Right cardiac atrium (tissue), 5 donors: ENCODE data around the gene ZSWIM5. TPM values are rescaled to one million over a fixed set of nuclear protein-coding genes. Genes with fewer than 3 reads are reported as not detected.
"Not testable (repeated sequence)": the region's sequence is repeated elsewhere in the genome, so short reads cannot be mapped to it uniquely, and the experiment has no call there.

Experiments
- ATAC-seq, 2 donors: fragments of 200-7000 bp; cut with Tn5 transposase; one replicate each; pipeline versions ENCODE4 v1.8.0 to v1.9.1; 2020; ENCODE audit warnings: moderate library complexity in 2 of 2, mild to moderate bottlenecking in 1 of 2
- DNase-seq, 3 donors: peaks; one replicate each; pipeline ENCODE4 v3.0.0-alpha.2; 2020
- H3K27ac ChIP-seq: one replicate; pipeline ENCODE4 v1.5.1; 2013; ENCODE audit warnings: mild to moderate bottlenecking, low read length, control low read depth, moderate library complexity
- H3K27me3 ChIP-seq: one replicate; pipeline ENCODE4 v1.6.1; 2013; ENCODE audit not compliant: control insufficient read depth, insufficient read depth
- H3K4me1 ChIP-seq: one replicate; pipeline ENCODE4 v1.6.1; 2013; ENCODE audit warnings: low read length; ENCODE audit not compliant: control insufficient read depth, insufficient read depth
- H3K4me3 ChIP-seq: one replicate; pipeline ENCODE4 v1.5.1; 2013; ENCODE audit warnings: low read length, control low read depth
- H3K9me3 ChIP-seq: one replicate; pipeline ENCODE4 v1.6.1; 2013; ENCODE audit warnings: low read length; ENCODE audit not compliant: control insufficient read depth
- WGBS: extraction: QIAGEN DNeasy Blood & Tissue Kit; methylation state at CpG from one replicate; pipeline ENCODE4 v1.1.7; 2013; 5-methylcytosine and 5-hydroxymethylcytosine counted together
- intact Hi-C, 4 donors: fragments of 100-400 bp; cut with DNase I; formaldehyde crosslinking; loops; one replicate each; pipeline versions ENCODE4 v1.11.0 to v1.14.0; 2022 to 2023
- polyA plus RNA-seq: library from polyadenylated mRNA; stranded (reverse); fragments of 200-250 nt; gene quantifications from one replicate; pipeline ENCODE4 v1.2.3, GENCODE V29; 2013
- total RNA-seq, 4 donors: library from RNA; stranded (reverse); fragmentation: NEBNext Ultra II Directional; extraction: Animal tissue kit (Norgen Biotek cat#: 25700); gene quantifications; one replicate each; pipeline ENCODE4 v1.2.1, GENCODE V29; 2021
- donor health status: healthy with polysubstance abuse.
- donor health status: DM: no; HTN: yes; CAD: no.
- donor health status: DM: no; HTN: no; CAD: no.
- donor health status: DM: no; HTN: yes; CAD: no; lungs with severe emphysema.
- donor health status: DM: yes; HTN: yes; CAD: no.

Gene ZSWIM5
- total and polyA plus RNA-seq, 5 donors, result 0.68 to 2.2 (median 1.8) TPM

DNA sequence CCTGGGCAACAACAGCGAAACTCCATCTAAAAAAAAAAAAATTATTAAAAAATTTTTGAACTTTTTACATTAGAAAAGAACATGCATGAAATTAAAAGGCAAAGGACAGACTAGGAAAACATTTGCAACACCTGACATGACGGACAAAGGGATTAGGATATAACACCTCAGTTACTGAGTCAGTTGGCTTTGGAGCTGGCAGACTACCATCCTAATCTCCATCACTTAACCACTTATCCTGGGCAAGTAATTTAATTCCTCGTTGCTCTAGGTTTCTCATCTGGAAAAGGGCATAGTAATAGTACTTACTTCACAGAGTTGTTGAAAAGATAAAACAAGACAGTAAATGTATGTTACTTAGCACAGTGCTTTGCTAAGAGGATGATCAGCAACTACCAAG is 207.2 kb downstream of the ZSWIM5 start:
- no peak for DNase-seq
- no peak for ATAC-seq
- Histone ChIP-seq H3K4me1 (no peaks in the 10 kb centered on the region), H3K27ac (no peak overlapping the region), H3K4me3 (no peak overlapping the region), H3K9me3 (no peaks in the 10 kb centered on the region), H3K27me3 (no peaks in the 10 kb centered on the region)
- intact Hi-C loops, result no loop called here
- WGBS, result 77% methylated on average over 3 of the region's 3 CpGs

DNA sequence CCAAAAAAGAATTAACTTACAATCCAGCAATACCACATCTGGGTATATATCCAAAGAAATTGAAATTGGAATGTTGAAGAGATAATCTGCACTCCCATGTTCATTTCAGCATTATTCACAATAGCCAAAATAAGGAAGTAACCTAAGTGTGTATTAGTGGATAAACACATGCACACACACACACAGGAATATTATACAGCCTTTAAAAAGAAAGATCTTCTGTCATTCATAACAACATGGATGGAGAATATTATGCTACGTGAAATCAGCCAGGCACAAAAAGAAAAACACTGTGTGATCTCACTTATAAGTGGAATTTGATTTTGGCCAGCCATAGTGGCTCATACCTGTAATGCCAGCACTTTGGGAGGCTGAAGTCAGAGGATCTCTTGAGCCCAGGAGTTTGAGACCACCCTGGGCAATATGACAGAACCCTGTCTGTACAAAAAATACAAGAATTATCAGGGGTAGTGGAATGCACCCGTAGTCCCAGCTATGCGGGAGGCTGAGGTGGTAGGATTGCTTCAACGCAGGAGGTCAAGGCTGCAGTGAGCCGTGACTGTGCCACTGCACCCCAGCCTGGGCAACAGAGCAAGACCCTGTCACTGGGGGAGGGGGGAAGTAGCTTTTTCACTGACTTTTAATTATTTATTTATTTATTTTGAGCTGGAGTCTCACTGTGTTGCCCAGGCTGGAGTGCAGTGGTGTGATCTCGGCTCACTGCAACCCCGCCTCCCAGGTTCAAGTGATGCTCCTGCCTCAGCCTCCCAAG is 210.8 kb downstream of the ZSWIM5 start:
- intact Hi-C loops, result no loop called here
- peaks cover 1% of the 10 kb centered on the region for H3K4me1 ChIP-seq
- ATAC-seq, result no peak
- no peak overlapping the region for H3K4me3 ChIP-seq
- no peaks in the 10 kb centered on the region for H3K27me3 ChIP-seq
- no peak overlapping the region for H3K27ac ChIP-seq
- WGBS, result 96% methylated on average over 7 of the region's 7 CpGs
- DNase-seq, result no peak
- H3K9me3 ChIP-seq, result no peaks in the 10 kb centered on the region

DNA sequence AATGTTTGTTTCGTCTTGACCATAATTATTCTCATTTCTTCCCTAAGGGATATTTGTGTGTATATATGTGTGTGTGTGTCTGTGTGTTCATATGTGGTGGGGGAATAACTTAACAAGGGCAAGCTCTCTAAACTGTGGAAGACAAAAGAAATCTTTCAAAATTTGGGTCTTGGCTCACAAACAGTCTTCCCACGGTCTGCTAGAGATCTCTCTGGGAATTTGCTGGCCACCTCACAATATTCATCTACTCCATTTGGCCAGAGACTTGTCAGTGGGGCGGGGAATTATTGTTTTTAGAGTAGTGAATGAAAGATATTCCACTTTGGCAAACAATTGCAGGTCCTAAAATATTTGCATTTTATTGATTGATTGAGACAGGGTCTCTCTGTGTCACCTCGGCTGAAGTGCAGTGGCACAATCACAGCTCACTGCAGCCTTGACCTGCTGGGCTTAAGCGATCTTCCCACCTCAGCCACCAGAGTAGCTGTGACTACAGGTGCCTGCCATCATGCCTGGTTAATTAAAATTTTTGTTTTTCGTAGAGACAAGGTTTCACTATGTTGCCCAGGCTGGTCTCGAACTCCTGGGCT is 212.0 kb downstream of the ZSWIM5 start:
- WGBS, result 62% methylated on average over 7 of the region's 7 CpGs
- peaks cover 1% of the 10 kb centered on the region for H3K4me1 ChIP-seq
- no peak overlapping the region for H3K27ac ChIP-seq
- no peak overlapping the region for H3K4me3 ChIP-seq
- intact Hi-C loops, result no loop called here
- no peaks in the 10 kb centered on the region for H3K27me3 ChIP-seq
- no peaks in the 10 kb centered on the region for H3K9me3 ChIP-seq
- no peak for DNase-seq
- peak; percentile 53 to 63 for ATAC-seq

DNA sequence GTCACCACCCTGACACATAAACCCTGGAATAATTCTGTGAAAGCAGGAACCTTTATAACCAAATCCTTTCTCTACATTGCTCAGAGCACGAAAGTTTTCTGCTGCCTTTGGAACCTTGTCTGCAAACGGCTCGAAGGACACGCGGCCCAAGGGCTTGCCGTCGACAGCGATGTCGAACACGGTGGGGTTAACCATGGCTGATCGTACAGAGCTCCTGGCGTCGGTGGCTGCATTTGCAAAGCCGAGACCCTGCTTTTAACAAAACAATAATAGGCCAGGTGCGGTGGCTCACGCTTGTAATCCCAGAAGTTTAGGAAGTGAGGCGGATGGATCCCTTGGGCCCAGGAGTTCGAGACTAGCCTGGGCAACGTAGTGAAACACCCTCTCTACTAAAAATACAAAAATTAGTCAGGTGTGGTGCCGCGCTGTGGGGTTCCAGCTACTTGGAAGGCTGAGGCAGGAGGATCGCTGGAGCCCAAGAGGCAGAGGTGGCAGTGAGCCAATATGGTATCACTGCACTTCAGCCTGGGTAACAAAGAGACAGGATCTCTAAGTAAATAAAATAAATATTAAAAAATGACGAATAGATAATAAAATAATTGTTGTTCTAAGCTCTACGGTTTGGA is 217.8 kb downstream of the ZSWIM5 start:
- no peak overlapping the region for H3K27ac ChIP-seq
- DNase-seq (no peak), ATAC-seq (no peak)
- intact Hi-C loops, result loop anchor here in 1 of 4 donors (10.0 kb wide), 1 partner anchor 154 kb away; no protein-coding TSS in a partner anchor
- H3K4me3 ChIP-seq, result no peak overlapping the region
- no peaks in the 10 kb centered on the region for H3K9me3 ChIP-seq
- no peaks in the 10 kb centered on the region for H3K27me3 ChIP-seq
- 88% methylated on average over 24 of the region's 24 CpGs for WGBS
- peaks cover 4% of the 10 kb centered on the region for H3K4me1 ChIP-seq

DNA sequence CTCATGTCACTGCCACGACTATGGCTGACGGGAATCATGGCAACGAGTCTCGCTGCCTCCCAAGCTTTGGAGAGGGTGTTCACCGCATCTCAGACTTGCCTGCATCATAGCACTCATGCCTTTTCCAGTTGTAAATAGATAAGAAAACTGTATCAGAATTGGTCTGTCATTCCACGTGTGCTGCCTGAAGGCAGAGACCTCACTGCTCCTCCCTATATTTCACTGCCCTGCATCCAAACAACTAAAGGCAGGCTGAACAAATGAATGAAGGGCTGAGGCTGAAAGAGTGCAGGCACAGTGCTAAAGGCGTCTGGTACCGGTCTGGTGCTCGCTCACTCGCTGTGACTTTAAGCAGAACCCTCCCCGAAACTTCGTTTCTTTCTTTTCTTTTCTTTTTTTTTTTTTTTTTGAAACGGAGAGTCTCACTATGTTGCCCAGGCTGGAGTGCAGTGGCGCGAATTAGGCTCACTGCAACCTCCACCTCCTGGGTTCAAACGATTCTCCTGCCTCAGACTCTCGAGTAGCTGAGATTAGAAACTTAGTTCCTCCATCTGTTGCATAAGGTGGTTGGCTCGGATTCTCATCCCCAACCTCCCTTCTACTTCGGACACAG is 220.6 kb downstream of the ZSWIM5 start:
- Histone ChIP-seq H3K4me1 (peaks cover 4% of the 10 kb centered on the region), H3K27ac (peak overlapping the region; percentile 15), H3K27me3 (no peaks in the 10 kb centered on the region), H3K9me3 (no peaks in the 10 kb centered on the region), H3K4me3 (peak overlapping the region; percentile 66)
- WGBS, result 4% methylated on average over 19 of the region's 19 CpGs
- no peak for DNase-seq
- intact Hi-C loops, result loop anchor here in 1 of 4 donors (10.0 kb wide), 1 partner anchor 151 kb away; no protein-coding TSS in a partner anchor
- ATAC-seq, result peak in 1 of 2 donors; percentile 2

DNA sequence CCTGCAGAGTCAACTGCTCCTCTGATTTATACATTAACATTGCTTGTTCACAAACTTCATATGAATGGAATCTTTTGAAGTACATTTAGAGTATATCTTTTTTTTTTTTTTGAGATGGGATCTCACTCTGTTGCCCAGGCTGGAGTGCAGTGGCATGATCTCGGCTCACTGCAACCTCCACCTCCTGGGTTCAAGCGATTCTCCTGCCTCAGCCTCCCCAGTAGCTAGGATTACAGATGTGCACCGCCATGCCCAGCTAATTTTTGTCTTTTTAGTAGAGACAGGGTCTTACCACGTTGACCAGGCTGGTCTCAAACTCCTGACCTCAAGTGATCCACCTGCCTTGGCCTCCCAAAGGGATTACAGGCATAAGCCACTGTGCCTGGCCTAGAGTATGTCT is 229.0 kb downstream of the ZSWIM5 start:
- H3K27ac ChIP-seq, H3K4me1 ChIP-seq, H3K27me3 ChIP-seq, ATAC-seq, H3K4me3 ChIP-seq, H3K9me3 ChIP-seq, intact Hi-C loops, DNase-seq: not testable (repeated sequence)
- 95% methylated on average over 4 of the region's 4 CpGs for WGBS

DNA sequence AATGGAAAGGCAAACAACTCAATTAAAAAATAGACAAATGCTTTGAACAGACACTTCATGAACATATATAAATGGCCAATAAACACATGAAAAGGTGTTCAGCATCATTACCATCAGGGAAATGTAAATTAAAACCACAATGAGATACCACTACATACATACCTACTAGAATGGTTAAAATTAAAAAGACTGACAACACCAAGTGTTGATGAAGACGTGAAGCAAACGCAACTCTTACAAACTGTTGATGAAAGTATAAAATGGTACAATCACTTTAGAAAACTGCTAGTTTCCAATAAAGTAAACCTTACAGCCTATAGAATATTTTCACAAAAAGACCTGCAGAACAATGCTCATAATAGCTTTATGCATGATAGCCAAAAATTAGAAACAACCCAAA is 230.2 kb downstream of the ZSWIM5 start:
- DNase-seq (no peak), ATAC-seq (no peak)
- intact Hi-C loops, result no loop called here
- Histone ChIP-seq H3K4me3 (no peak overlapping the region), H3K9me3 (no peaks in the 10 kb centered on the region), H3K4me1 (no peaks in the 10 kb centered on the region), H3K27ac (no peak overlapping the region), H3K27me3 (no peaks in the 10 kb centered on the region)
- WGBS, result 97% methylated on average over 2 of the region's 2 CpGs

DNA sequence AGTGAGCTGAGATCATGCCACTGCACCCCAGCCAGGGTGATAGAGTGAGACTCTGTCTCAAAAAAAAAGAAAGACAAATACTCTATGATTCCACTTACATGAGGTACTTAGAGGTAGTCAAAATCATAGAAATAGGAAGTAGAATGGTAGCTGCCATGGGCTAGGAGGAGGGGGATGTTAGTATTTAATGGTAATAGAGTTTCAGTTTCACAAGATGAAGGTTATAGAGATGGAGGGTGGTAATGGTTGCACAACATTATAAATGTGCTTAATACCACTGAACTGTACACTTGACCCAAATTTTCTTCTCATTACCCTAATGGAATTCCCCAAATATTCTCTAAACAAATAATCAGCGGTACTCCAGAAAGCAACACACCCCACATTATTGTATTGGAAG is 232.8 kb downstream of the ZSWIM5 start:
- H3K27ac ChIP-seq, result no peak overlapping the region
- 99% methylated on average over 1 of the region's 1 CpG for WGBS
- no peaks in the 10 kb centered on the region for H3K4me1 ChIP-seq
- H3K4me3 ChIP-seq, result no peak overlapping the region
- DNase-seq (no peak), ATAC-seq (no peak)
- intact Hi-C loops, result no loop called here
- H3K9me3 ChIP-seq, result no peaks in the 10 kb centered on the region
- no peaks in the 10 kb centered on the region for H3K27me3 ChIP-seq

DNA sequence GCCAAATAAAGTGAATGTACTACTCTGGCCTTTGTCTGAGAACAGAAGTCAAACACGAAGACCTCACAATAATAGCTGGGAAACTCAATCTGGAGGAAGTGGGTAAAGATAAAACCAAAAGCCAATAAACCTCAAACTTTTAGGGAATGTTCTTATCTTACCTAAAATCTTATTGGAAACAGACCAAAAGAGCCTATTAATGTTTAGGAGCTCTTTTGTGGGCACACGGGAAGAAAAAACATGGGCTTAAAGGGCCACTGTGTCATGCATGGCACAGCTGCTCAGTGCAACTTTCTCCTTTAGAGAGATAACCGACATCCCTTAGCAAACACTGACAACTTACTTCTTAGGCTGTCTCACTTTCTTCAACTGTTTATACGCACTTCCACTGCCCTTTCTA is 236.1 kb downstream of the ZSWIM5 start:
- Histone ChIP-seq H3K9me3 (no peaks in the 10 kb centered on the region), H3K27me3 (no peaks in the 10 kb centered on the region), H3K4me1 (no peaks in the 10 kb centered on the region), H3K4me3 (no peak overlapping the region), H3K27ac (no peak overlapping the region)
- ATAC-seq (peak in 1 of 2 donors; percentile 58), DNase-seq (no peak)
- intact Hi-C loops, result no loop called here
- 60% methylated on average over 4 of the region's 4 CpGs for WGBS
